D341Med (cell line): ENCODE data around the gene PTPRS.
"Not testable (repeated sequence)": the region's sequence is repeated elsewhere in the genome, so short reads cannot be mapped to it uniquely, and the experiment has no call there.

Source experiments
- DNase-seq: peaks from one replicate; pipeline ENCODE4 v3.0.0; 2012; ENCODE audit warnings: low spot score

The PTPRS gene

GRCh38 chr19:5340637-5341447 is at the start of gene PTPRS:
TSS of gene PTPRS (minus strand) at chr19:5340812. CDS start at chr19:5286140, 54,672 bp downstream.
- peak; percentile 99 for DNase-seq

- no peak for DNase-seq
These were observed 48.7 kb upstream of the PTPRS start for GRCh38 chr19:5389353-5389752.

GRCh38 chr19:5387472-5387871 is 46.9 kb upstream of the PTPRS start:
- no peak for DNase-seq

DNA sequence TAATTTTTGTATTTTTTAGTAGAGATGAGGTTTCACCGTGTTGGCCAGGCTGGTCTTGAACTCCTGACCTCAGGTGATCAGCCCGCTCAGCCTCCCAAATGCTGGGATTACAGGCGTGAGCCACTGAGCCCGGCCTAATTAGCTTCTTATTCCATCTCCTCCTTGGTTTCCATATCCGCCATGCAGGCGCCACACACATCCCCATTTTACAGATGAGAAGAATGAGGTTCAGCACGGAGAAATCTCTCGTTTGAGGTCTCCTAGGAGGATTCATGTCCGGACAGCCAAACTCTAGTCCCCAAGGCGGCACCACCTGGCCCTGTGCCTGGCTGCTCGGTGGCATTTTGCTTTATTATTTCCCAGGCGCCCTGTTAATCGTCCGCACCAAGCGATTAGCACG is 46.2 kb upstream of the PTPRS start:
- DNase-seq = no peak

- DNase-seq = not testable (repeated sequence)
These were observed 40.6 kb upstream of the PTPRS start for GRCh38 chr19:5381197-5381596.

DNA sequence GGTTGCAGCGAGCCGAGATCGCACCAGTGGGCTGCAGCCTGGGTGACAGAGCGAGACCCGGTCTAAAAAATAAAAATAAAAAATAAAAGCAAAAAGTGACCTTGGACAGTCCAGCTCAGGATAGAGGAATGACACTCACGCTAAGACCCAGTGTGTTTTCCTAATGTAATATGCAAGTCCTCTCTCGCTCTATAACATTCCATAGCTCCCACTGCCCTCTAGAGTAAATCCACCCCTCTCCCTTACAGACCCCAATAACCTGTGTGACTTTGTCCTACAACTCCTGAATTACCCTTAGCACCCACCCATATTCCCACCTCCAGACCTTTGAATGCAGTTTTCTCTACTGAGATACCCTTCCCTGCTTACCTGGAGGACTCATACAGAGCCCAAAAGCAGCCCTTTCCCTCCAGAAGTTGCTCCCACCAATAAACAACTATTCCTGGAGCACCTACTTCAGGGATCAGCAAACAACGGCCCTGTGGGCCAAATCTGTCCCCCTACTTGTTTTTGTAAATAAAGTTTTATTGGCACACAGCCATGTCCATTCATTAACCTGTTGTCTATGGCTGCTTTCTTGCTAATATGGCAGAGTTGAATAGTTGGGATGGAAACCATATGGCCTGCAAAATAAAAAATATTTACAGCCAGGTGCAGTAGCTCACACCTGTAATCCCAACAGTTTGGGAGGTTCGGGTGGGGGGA is 39.8 kb upstream of the PTPRS start:
- no peak for DNase-seq

DNA sequence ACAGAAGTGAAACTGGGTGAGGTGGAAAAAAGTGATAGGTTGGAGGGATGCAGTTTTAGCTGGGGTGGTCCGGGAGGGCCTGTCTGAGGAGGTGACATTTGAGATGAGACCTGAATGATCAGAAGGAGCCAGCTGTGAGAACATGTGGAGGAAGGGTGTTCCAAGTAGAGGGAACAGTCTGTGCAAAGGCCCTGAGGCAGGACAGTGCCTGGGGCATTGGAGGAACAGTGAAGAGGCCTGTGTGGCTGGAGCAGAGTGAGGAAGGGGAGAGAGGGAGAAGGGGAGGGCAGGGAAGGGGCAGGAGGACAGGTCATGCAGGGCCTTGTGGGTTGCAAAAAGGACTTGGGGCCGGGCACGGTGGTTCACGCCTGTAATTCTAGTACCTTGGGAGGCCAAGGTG is 36.3 kb upstream of the PTPRS start:
- DNase-seq = no peak

- no peak for DNase-seq
These were observed 32.1 kb upstream of the PTPRS start for GRCh38 chr19:5372572-5373200.

- DNase-seq = peak; percentile 76
These were observed 29.4 kb upstream of the PTPRS start for GRCh38 chr19:5369962-5370367.

- DNase-seq = no peak
These were observed 28.7 kb upstream of the PTPRS start for GRCh38 chr19:5369304-5369703.

- DNase-seq = no peak
These were observed 27.0 kb upstream of the PTPRS start for GRCh38 chr19:5367530-5368133.

- DNase-seq = no peak
These were observed 25.3 kb upstream of the PTPRS start for GRCh38 chr19:5365905-5366304.

- peak; percentile 37 for DNase-seq
These were observed 24.1 kb upstream of the PTPRS start for GRCh38 chr19:5364674-5365073.

DNA sequence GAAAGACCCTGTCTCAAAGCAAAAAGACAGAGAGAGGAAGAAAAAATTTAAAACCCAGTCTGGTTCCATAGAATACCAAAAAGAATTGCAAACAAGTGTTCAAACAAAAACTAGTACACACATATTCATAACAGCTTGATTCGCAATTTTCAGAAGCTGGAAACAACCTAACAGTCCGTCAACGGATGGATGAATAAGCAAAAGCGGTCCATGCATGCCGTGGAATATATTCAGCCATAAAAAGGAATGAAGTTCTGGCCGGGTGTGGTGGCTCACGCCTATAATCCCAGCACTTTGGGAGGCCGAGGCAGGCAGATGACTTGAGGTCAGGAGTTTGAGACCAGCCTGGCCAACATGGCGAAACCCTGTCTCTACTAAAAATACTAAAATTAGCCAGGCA is 21.2 kb upstream of the PTPRS start:
- DNase-seq = not testable (repeated sequence)

- no peak for DNase-seq
These were observed 20.8 kb upstream of the PTPRS start for GRCh38 chr19:5361407-5361806.

GRCh38 chr19:5360003-5360780 is 19.6 kb upstream of the PTPRS start:
- DNase-seq = peak; percentile 18

DNA sequence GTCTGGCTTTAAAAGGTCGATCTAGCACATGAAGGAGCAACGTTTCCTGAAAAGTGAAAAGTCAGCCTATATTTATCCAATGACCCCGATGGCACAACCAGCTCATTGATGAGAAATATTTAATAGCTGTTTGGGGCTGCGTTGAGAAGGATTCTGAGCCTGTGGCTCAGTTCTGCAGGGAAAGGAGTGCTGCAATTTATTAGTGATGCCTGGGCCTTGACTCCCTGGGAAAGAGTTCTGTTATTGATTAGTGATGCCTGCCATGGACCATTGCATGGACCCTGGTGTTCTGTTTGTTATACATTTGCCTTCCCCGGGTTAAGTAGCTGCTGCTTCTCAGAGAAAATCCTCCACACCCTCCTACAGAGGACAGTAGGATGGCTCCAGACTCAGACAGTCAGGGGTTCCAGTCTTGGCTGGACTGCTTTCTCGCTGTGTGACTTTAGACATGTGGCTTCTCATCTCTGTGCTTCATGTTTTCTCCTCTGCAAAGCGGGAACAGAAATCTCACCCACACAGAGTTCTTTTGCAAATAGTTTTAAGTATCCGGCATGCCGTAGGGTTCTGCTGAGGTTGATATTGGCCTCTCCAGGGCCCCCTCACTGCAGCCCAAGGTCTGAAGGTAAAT is 17.7 kb upstream of the PTPRS start:
- peak; percentile 43 for DNase-seq

GRCh38 chr19:5357584-5357983 is 17.0 kb upstream of the PTPRS start:
- DNase-seq = no peak

- peak; percentile 17 for DNase-seq
These were observed 16.3 kb upstream of the PTPRS start for GRCh38 chr19:5356918-5357317.

GRCh38 chr19:5356428-5356827 is 15.8 kb upstream of the PTPRS start:
- no peak for DNase-seq

DNA sequence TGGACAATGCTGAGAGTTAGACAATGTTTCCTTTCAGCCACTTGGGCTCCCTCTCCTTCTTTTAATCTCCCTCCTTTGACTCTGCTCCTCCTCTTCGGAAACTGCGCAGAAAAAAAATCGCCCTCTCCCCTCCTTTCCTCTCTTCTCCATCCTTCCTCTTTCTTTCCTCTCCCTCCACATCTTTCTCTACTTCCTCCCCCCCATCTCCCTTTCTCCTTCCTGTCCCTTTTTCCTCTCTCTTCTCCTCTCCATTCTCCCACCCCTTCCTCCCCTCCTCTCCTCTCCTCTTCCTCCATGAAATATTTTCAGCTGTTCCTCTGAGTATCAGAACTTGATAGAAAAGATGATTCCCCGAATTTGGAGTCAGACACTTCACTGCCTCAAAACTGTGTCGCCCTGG is 15.1 kb upstream of the PTPRS start:
- DNase-seq = no peak
